Measurements from ENCODE around the gene BMX.

Gene BMX

GRCh38 chrX:15566244-15566643, 65.6 kb downstream of the BMX start:
- no peak for TF ChIP-seq CTCF (IDR thresholded peaks at IDR 0.05)
- H3K4me3 ChIP-seq: no peak overlapping the region
- DNase-seq (ENCODE audit: low spot score): no peak
- no peak overlapping the region for H3K27ac ChIP-seq

GRCh38 chrX:15567267-15567666, 66.7 kb downstream of the BMX start:
- H3K27ac ChIP-seq: no peak overlapping the region
- no peak for DNase-seq (ENCODE audit: low spot score)

GRCh38 chrX:15567886-15568616, 67.4 kb downstream of the BMX start:
- no peak overlapping the region for H3K27ac ChIP-seq
- no peak for TF ChIP-seq CTCF (IDR thresholded peaks at IDR 0.05)
- no peak for DNase-seq (ENCODE audit: low spot score)

More at GRCh38 chrX:15567267-15567666, 66.7 kb downstream of the BMX start:
- no peak overlapping the region for H3K4me3 ChIP-seq
- no peak for TF ChIP-seq CTCF (IDR thresholded peaks at IDR 0.05)

GRCh38 chrX:15570145-15570544, 69.5 kb downstream of the BMX start:
- no peak overlapping the region for H3K4me3 ChIP-seq

More at GRCh38 chrX:15567886-15568616, 67.4 kb downstream of the BMX start:
- H3K4me3 ChIP-seq: no peak overlapping the region

GRCh38 chrX:15574017-15574416, 73.4 kb downstream of the BMX start:
- H3K4me3 ChIP-seq: no peak overlapping the region
- no peak for DNase-seq (ENCODE audit: low spot score)
- H3K27ac ChIP-seq: no peak overlapping the region
- TF ChIP-seq CTCF (IDR thresholded peaks at IDR 0.05): no peak

More at GRCh38 chrX:15570145-15570544, 69.5 kb downstream of the BMX start:
- H3K27ac ChIP-seq: no peak overlapping the region
- no peak for TF ChIP-seq CTCF (IDR thresholded peaks at IDR 0.05)
- DNase-seq (ENCODE audit: low spot score): no peak

GRCh38 chrX:15576019-15576418, 75.4 kb downstream of the BMX start:
- Histone ChIP-seq H3K4me3 (no peak overlapping the region), H3K27ac (no peak overlapping the region)
- DNase-seq (ENCODE audit: low spot score): no peak
- no peak for TF ChIP-seq CTCF (IDR thresholded peaks at IDR 0.05)
